SK-MEL-5 (cell line): ENCODE results near the gene FAM72A. TPM values are rescaled to one million over a fixed set of nuclear protein-coding genes. Genes with fewer than 3 reads are reported as not detected.
A peak's percentile ranks its signal among the peaks of the same experiment; 100 is the strongest.
"Not testable (repeated sequence)": the region's sequence is repeated elsewhere in the genome, so short reads cannot be mapped to it uniquely, and the experiment has no call there.

Source experiments
- DNase-seq: peaks from one replicate; pipeline ENCODE4 v3.0.0-alpha.2; 2016; ENCODE audit warnings: low read depth, low spot score
- in situ Hi-C: cut with HindIII; loops from 2 replicates; pipeline ENCODE4 v1.10.0; 2016; ENCODE audit warnings: low sequenced_read_pairs, high pct_unique_total_duplicates, low pct_unique_long_range_greater_than_20kb
- total RNA-seq: library from RNA; depleted of rRNA; stranded (reverse); fragments of >200 nt; shearing (Covaris generic); gene quantifications from 2 replicates; pipeline ENCODE4 v1.2.3, GENCODE V29; 2014

FAM72A gene
- total RNA-seq, 1 experiment from 2014 or later = 6.4 TPM

- DNase-seq, in situ Hi-C loops: not testable (repeated sequence)
Measured at GRCh38 chr1:206178061-206178989, 24.3 kb downstream of the FAM72A start.

GRCh38 chr1:206176114-206176502 lies 26.5 kb downstream of the FAM72A start:
- in situ Hi-C loops = not testable (repeated sequence)

GRCh38 chr1:206175459-206176113 lies 27.1 kb downstream of the FAM72A start:
- DNase-seq = peak; percentile 50
- in situ Hi-C loops = not testable (repeated sequence)

More at GRCh38 chr1:206176114-206176502, 26.5 kb downstream of the FAM72A start:
- not testable (repeated sequence) for DNase-seq

- peak; percentile 38 for DNase-seq
- in situ Hi-C loops = not testable (repeated sequence)
Measured at GRCh38 chr1:206174182-206174868, 28.3 kb downstream of the FAM72A start.

- in situ Hi-C loops, DNase-seq: not testable (repeated sequence)
Measured at GRCh38 chr1:206173110-206173719, 29.4 kb downstream of the FAM72A start.

GRCh38 chr1:206169794-206170193 lies 32.8 kb downstream of the FAM72A start:
- in situ Hi-C loops = not testable (repeated sequence)

GRCh38 chr1:206167350-206168029 lies 35.1 kb downstream of the FAM72A start:
- in situ Hi-C loops, DNase-seq: not testable (repeated sequence)

More at GRCh38 chr1:206169794-206170193, 32.8 kb downstream of the FAM72A start:
- not testable (repeated sequence) for DNase-seq

GRCh38 chr1:206145771-206146290 lies 56.8 kb downstream of the FAM72A start:
- in situ Hi-C loops = loop anchor here (25.0 kb wide), 1 partner anchor 291 kb away; no protein-coding TSS in a partner anchor
- no peak for DNase-seq

GRCh38 chr1:206144605-206145004 lies 58.0 kb downstream of the FAM72A start:
- DNase-seq = no peak
- in situ Hi-C loops = loop anchor here (25.0 kb wide), 1 partner anchor 293 kb away; no protein-coding TSS in a partner anchor

GRCh38 chr1:206143537-206144172 lies 59.0 kb downstream of the FAM72A start:
- in situ Hi-C loops = loop anchor here (25.0 kb wide), 1 partner anchor 294 kb away; no protein-coding TSS in a partner anchor
- no peak for DNase-seq

GRCh38 chr1:206142770-206143169 lies 59.9 kb downstream of the FAM72A start:
- DNase-seq = no peak
- in situ Hi-C loops = loop anchor here (25.0 kb wide), 1 partner anchor 295 kb away; no protein-coding TSS in a partner anchor

GRCh38 chr1:206142011-206142410 lies 60.6 kb downstream of the FAM72A start:
- DNase-seq = no peak
- in situ Hi-C loops = loop anchor here (25.0 kb wide), 1 partner anchor 295 kb away; no protein-coding TSS in a partner anchor

GRCh38 chr1:206136241-206136640 lies 66.4 kb downstream of the FAM72A start:
- DNase-seq = no peak
- in situ Hi-C loops = loop anchor here (25.0 kb wide), 1 partner anchor 301 kb away; no protein-coding TSS in a partner anchor
